CD4-positive, CD25-positive, alpha-beta regulatory T cell (primary cell): Measurements from ENCODE around the gene SLC30A5. TPM values are rescaled to one million over a fixed set of nuclear protein-coding genes. Genes with fewer than 3 reads are reported as not detected.

Experiments used
- ATAC-seq, 2 donors: fragments of 150-1000 bp; cut with Tn5 transposase; one replicate each; pipeline ENCODE4 v1.10.0; 2021; ENCODE audit warnings: low read depth in 2 of 2, moderate number of reproducible peaks in 2 of 2, moderate library complexity in 1 of 2
- DNase-seq, 3 donors: peaks; one replicate each; pipeline versions ENCODE4 v3.0.0 to v3.0.0-alpha.2; 2012 to 2022; ENCODE audit warnings: mixed read lengths in 1 of 3
- H3K27ac ChIP-seq: one replicate; pipeline ENCODE4 v1.7.0; 2013; ENCODE audit warnings: mild to moderate bottlenecking, low read length; ENCODE audit not compliant: insufficient read depth, poor library complexity, severe bottlenecking
- H3K27me3 ChIP-seq: one replicate; pipeline ENCODE4 v1.7.0; 2013; ENCODE audit warnings: low read length; ENCODE audit not compliant: control insufficient read depth, insufficient read depth
- H3K36me3 ChIP-seq: one replicate; pipeline ENCODE4 v1.7.0; 2013; ENCODE audit warnings: mild to moderate bottlenecking, low read length, moderate library complexity; ENCODE audit not compliant: control insufficient read depth, insufficient read depth
- H3K4me1 ChIP-seq: 2 replicates; pipeline ENCODE4 v1.7.0; 2013; ENCODE audit warnings: mild to moderate bottlenecking, low read length; ENCODE audit not compliant: insufficient read depth, control insufficient read depth, poor library complexity, severe bottlenecking
- H3K4me3 ChIP-seq: one replicate; pipeline ENCODE4 v1.7.0; 2013; ENCODE audit warnings: low read depth, mild to moderate bottlenecking, low read length, moderate library complexity
- H3K9me3 ChIP-seq, 2 experiments: 1 replicate in 1 of 2; 2 replicates in 1 of 2; pipeline ENCODE4 v1.7.0; 2013; ENCODE audit warnings: low read length in 2 of 2, mild to moderate bottlenecking in 1 of 2, moderate library complexity in 1 of 2; ENCODE audit not compliant: control insufficient read depth in 2 of 2
- H3K27ac Mint-ChIP-seq, 3 donors: one replicate each; pipeline ENCODE4 v1.8.0; 2020 to 2022; ENCODE audit warnings: mild to moderate bottlenecking in 3 of 3, mixed read lengths in 3 of 3, moderate library complexity in 2 of 3
- H3K27me3 Mint-ChIP-seq: one replicate; pipeline ENCODE4 v1.8.0; 2022; ENCODE audit warnings: mild to moderate bottlenecking, mixed read lengths
- H3K36me3 Mint-ChIP-seq: one replicate; pipeline ENCODE4 v1.8.0; 2020; ENCODE audit warnings: mixed read lengths
- H3K4me1 Mint-ChIP-seq, 4 donors: one replicate each; pipeline ENCODE4 v1.8.0; 2020 to 2022; ENCODE audit warnings: mixed read lengths in 4 of 4, mild to moderate bottlenecking in 1 of 4
- H3K4me3 Mint-ChIP-seq, 4 donors: one replicate each; pipeline ENCODE4 v1.8.0; 2020 to 2022; ENCODE audit warnings: mild to moderate bottlenecking in 4 of 4, mixed read lengths in 4 of 4, moderate library complexity in 3 of 4
- H3K9me3 Mint-ChIP-seq, 7 donors: one replicate each; pipeline ENCODE4 v1.8.0; 2020 to 2022; ENCODE audit warnings: mixed read lengths in 7 of 7, mild to moderate bottlenecking in 3 of 7, moderate library complexity in 2 of 7
- polyA plus RNA-seq, 4 donors: library from polyadenylated mRNA; unstranded; fragments of 300-500 nt; fragmentation: Illumina TruSeq; gene quantifications; one replicate each; pipeline ENCODE4 v1.2.3, GENCODE V29; 2021
- total RNA-seq: library from RNA; stranded (reverse); gene quantifications from one replicate; pipeline ENCODE4 v1.2.3, GENCODE V29; 2022

SLC30A5 gene
- total and polyA plus RNA-seq, 5 donors from 2014 or later: 22.2 to 26.1 (median 25.4) TPM

DNA sequence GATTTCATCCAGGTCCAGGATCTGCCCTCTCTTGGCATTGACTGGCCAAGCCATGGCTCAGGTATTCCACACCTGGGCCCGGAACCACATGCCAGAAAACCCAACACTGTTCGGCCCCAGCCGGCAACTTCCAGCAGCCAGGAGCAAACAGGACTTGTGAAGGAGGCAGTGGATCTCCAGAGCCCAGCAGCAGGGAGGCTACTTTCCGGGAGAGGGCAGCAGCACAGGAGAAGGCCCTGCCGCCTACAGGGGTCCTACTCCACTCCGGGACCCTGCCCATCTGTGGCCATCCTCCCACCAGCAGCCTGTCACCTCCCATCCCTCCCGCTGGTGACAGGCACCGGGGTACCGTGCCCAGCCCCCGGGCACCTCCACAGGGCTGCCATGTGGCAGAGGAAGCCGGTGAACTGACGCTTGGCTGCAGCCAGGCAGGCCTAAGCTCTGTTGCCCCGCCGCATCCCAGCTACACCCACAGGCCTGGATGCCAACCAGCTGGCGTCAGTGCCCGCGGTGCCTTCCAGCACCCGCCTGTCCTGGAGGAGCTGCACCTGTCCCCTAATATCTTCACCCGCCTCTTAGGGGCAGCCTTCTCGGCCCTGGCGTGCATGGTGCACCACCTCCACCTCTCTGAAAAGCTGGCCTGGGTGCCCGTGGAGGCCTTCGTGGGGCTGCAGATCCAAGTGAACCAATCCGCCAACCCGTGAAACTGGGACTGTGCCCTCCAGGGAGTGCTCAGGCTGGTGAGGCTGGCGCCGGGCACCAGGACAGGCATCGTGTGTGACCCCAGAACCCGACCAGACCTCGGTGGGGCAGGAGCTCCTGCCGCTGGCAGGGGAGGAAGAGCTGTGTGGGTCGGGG is 18.9 kb upstream of the SLC30A5 start:
- no peaks in the 10 kb centered on the region for H3K9me3 Mint-ChIP-seq
- peaks cover 14% of the 10 kb centered on the region for H3K27me3 Mint-ChIP-seq
- H3K4me3 Mint-ChIP-seq: no peak overlapping the region

GRCh38 chr5:69075522-69076179 is 18.2 kb upstream of the SLC30A5 start:
- Histone ChIP-seq H3K9me3 (no peaks in the 10 kb centered on the region), H3K36me3 (no peaks in the 10 kb centered on the region), H3K27me3 (no peaks in the 10 kb centered on the region), H3K4me1 (no peaks in the 10 kb centered on the region), H3K27ac (no peak overlapping the region), H3K4me3 (no peak overlapping the region)
- Mint-ChIP-seq H3K4me1 (no peaks in the 10 kb centered on the region), H3K9me3 (no peaks in the 10 kb centered on the region), H3K36me3 (no peaks in the 10 kb centered on the region), H3K27me3 (peaks cover 12% of the 10 kb centered on the region), H3K27ac (no peak overlapping the region), H3K4me3 (no peak overlapping the region)
- DNase-seq (no peak), ATAC-seq (no peak)

More for the DNA sequence above, 18.9 kb upstream of the SLC30A5 start:
- H3K4me1 ChIP-seq: no peaks in the 10 kb centered on the region
- no peak overlapping the region for H3K4me3 ChIP-seq
- no peaks in the 10 kb centered on the region for H3K36me3 ChIP-seq
- no peaks in the 10 kb centered on the region for H3K36me3 Mint-ChIP-seq
- no peaks in the 10 kb centered on the region for H3K4me1 Mint-ChIP-seq
- H3K27ac ChIP-seq: no peak overlapping the region
- no peak overlapping the region for H3K27ac Mint-ChIP-seq
- DNase-seq (no peak), ATAC-seq (no peak)
- H3K9me3 ChIP-seq: no peaks in the 10 kb centered on the region
- peaks cover 4% of the 10 kb centered on the region for H3K27me3 ChIP-seq

DNA sequence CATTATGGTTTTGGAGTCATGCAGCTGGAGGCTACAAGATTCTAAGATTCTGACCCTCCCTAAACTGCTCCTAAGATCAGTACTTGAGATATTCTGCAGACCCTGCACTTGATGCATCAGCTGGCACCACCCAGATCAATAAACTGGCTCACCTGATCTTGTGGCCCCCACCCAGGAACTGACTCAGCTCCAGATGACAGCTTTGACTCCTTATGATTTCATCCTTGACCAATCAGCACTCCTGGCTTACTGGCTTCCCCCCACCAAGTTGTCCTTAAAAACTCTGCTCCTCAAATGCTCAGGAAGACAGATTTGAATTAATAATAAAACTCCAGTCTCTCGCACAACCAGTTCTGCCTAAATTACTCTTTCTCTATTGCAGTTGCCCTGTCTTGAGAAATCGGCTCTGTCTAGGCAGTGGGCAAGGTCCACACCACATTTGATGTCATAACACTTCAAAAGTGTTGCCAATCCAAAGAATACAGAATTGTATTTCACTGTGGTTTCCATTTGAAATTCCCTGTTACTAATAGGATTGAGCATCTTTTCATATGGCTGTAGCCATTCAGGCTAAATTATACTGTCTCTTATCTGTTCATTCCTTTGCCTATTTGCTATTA is 14.8 kb upstream of the SLC30A5 start:
- Histone ChIP-seq H3K4me3 (no peak overlapping the region), H3K4me1 (no peaks in the 10 kb centered on the region), H3K27me3 (no peaks in the 10 kb centered on the region), H3K27ac (no peak overlapping the region), H3K36me3 (no peaks in the 10 kb centered on the region), H3K9me3 (no peaks in the 10 kb centered on the region)
- DNase-seq: no peak
- ATAC-seq: no peak
- Mint-ChIP-seq H3K27ac (no peak overlapping the region), H3K9me3 (no peaks in the 10 kb centered on the region), H3K4me3 (no peak overlapping the region), H3K4me1 (peaks cover 0 to 3% (median 0%) of the 10 kb centered on the region in 4 donors), H3K27me3 (peaks cover 21% of the 10 kb centered on the region), H3K36me3 (no peaks in the 10 kb centered on the region)

DNA sequence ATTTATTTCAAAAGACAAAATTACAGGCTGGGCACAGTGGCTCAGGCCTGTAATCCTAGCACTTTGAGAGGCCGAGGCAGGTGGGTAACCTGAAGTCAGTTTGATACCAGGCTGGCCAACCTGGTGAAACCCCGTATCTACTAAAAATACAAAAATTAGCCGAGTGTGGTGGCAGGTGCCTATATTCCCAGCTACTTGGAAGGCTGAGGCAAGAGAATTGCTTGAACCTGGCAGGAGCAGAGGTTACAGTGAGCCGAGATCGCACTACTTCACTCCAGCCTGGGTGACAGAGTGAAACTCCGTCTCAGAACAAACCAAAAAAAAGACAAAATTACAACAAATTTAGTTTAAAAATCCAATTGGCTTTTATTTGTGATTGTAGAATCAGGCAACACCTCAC is 14.3 kb upstream of the SLC30A5 start:
- H3K27me3 Mint-ChIP-seq: peaks cover 23% of the 10 kb centered on the region
- no peaks in the 10 kb centered on the region for H3K36me3 ChIP-seq
- no peak overlapping the region for H3K4me3 ChIP-seq
- H3K4me1 ChIP-seq: no peaks in the 10 kb centered on the region
- no peak overlapping the region for H3K27ac Mint-ChIP-seq
- no peak overlapping the region for H3K27ac ChIP-seq
- ATAC-seq (no peak), DNase-seq (no peak)
- H3K9me3 Mint-ChIP-seq: no peaks in the 10 kb centered on the region
- H3K4me3 Mint-ChIP-seq: no peak overlapping the region
- no peaks in the 10 kb centered on the region for H3K27me3 ChIP-seq
- H3K4me1 Mint-ChIP-seq: peaks cover 0 to 3% (median under 1%) of the 10 kb centered on the region in 4 donors
- no peaks in the 10 kb centered on the region for H3K9me3 ChIP-seq
- H3K36me3 Mint-ChIP-seq: no peaks in the 10 kb centered on the region

DNA sequence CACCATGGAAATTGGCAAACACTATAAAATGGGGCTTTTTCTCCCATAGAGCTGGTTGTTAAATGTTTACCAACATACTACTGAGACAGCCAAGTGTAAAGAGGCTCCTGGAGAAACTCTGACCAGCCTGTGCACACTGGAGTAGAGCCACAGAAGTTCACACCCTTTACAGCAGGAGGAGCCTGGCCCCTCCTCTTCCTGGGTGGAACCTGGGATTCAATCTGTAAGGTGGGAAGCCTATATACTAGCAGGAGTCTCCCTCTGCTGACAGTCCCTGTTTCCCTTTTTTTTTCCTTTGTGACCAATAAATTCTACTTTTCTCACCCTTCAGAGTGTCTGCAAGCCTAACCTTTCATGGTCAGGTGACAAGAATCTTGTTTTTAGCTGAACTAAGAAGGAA is 10.4 kb upstream of the SLC30A5 start:
- Mint-ChIP-seq H3K27me3 (peaks cover 25% of the 10 kb centered on the region), H3K36me3 (no peaks in the 10 kb centered on the region), H3K27ac (no peak overlapping the region), H3K4me3 (no peak overlapping the region), H3K9me3 (no peaks in the 10 kb centered on the region), H3K4me1 (peaks cover 0 to 5% (median 4%) of the 10 kb centered on the region in 4 donors)
- Histone ChIP-seq H3K36me3 (no peaks in the 10 kb centered on the region), H3K4me3 (no peak overlapping the region), H3K9me3 (no peaks in the 10 kb centered on the region), H3K27me3 (no peaks in the 10 kb centered on the region), H3K4me1 (no peaks in the 10 kb centered on the region), H3K27ac (no peak overlapping the region)
- DNase-seq (no peak), ATAC-seq (no peak)

DNA sequence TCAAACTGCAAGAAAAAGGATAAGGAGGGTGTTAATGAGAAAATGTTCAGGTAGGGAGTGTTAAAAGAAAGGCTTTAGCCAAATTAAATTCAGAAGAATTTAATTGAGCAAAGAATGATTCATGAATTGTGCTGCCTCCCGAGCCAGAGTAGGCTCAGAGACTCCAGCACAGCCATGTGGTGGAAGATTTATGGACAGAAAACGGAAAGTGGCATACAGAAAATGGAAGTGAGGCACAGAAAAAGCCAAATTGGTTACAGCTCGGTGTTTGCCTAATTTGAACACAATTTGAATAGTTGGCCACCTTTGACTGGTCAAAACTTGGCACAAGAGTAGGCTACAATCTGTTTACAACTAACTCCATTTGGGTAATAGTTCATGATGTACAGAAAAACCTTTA is 9.6 kb upstream of the SLC30A5 start:
- Mint-ChIP-seq H3K36me3 (no peaks in the 10 kb centered on the region), H3K4me3 (no peak overlapping the region), H3K4me1 (peaks cover 0 to 5% (median 4%) of the 10 kb centered on the region in 4 donors), H3K27me3 (peaks cover 21% of the 10 kb centered on the region), H3K27ac (no peak overlapping the region), H3K9me3 (no peaks in the 10 kb centered on the region)
- Histone ChIP-seq H3K27me3 (no peaks in the 10 kb centered on the region), H3K4me1 (no peaks in the 10 kb centered on the region), H3K27ac (no peak overlapping the region), H3K36me3 (no peaks in the 10 kb centered on the region), H3K4me3 (no peak overlapping the region), H3K9me3 (no peaks in the 10 kb centered on the region)
- DNase-seq (no peak), ATAC-seq (no peak)

GRCh38 chr5:69084903-69085302 is 8.9 kb upstream of the SLC30A5 start:
- Mint-ChIP-seq H3K27ac (no peak overlapping the region), H3K4me1 (peaks cover 0 to 5% (median 4%) of the 10 kb centered on the region in 4 donors), H3K4me3 (no peak overlapping the region), H3K9me3 (no peaks in the 10 kb centered on the region), H3K36me3 (no peaks in the 10 kb centered on the region), H3K27me3 (peaks cover 21% of the 10 kb centered on the region)
- Histone ChIP-seq H3K27ac (no peak overlapping the region), H3K9me3 (no peaks in the 10 kb centered on the region), H3K4me3 (no peak overlapping the region), H3K4me1 (no peaks in the 10 kb centered on the region), H3K36me3 (no peaks in the 10 kb centered on the region), H3K27me3 (no peaks in the 10 kb centered on the region)
- DNase-seq (no peak), ATAC-seq (no peak)
